Brain pericyte (primary cell): ENCODE measurements around the gene AKAP8L.

Source experiments
- DNase-seq: peaks from one replicate; pipeline ENCODE4 v3.0.0-alpha.2; 2012; ENCODE audit warnings: low read depth, low spot score

Gene AKAP8L

DNA sequence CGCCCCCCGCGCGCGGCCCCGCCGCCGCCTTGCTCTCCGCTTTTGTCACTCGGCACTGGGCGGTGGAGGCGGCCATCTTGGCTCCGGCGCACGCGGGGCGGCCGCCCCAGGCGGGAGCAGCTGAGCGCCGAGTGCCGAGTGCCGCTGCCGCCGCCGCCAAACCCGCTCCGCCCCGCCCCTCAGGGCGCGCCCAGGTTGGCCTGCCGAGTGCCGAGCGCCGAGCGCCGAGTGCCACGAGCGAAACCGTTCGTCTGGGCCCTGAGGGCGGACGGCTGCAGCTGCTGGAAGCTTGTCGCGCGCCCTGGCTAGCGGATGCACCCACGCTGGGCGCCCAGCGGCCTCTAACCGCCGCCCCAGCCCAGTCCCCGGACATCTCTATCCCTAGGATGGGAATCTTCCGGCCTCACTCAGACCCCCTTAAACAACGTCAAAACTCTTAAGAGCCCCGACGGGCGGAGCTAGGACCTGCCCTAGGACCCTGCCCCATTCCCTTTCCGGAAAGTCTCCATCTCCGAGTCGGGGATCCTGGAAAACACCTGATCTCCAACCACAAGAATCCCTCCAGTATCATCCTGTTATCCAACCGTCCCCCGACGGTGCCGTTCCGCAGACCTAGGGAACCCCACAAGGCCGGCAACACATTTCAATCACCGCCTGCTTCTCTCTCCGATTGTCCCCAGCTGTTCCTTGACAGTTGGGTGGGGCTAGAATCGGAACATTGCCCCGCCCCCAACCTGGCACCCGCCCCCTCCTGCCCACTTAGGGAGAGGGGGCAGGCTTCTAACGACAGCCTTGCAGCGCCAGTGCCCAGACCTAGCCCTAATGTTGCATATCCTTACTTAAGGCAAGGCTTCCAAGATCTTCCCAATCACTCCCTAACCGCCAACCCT, 14.1 kb upstream of the AKAP8L start:
- peak; percentile 57 for DNase-seq

GRCh38 chr19:15432018-15432494, 13.3 kb upstream of the AKAP8L start:
- DNase-seq: no peak

DNA sequence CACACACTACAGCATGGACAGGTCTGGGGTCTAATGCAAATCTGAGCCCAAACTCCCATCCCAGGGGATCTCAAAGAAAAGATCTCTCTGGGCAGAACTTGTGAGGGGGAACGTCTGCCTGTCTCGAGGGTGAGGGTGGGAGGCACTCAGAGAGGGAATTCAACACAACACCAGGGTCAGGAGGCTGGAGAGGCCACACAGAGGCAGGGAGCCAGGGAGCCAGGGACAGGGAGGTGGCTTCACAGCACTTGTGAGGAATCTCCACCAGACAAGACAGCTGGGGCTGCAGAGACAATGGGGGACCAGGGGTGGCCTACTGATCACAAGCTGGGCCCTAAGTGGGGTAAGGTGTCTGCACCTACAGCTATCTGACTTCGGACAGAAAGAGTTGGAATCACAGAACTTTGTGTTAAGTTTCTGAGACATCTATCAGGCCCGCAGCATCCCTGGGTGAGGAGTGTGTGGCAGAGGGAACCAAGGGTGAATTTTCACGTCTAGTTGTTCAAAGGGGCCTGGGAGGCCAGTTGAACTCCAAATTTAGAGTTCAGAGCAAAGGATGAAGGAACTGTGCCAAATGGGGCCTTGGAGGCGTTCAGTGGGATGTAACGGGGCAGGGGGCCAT, 12.7 kb upstream of the AKAP8L start:
- DNase-seq: no peak

DNA sequence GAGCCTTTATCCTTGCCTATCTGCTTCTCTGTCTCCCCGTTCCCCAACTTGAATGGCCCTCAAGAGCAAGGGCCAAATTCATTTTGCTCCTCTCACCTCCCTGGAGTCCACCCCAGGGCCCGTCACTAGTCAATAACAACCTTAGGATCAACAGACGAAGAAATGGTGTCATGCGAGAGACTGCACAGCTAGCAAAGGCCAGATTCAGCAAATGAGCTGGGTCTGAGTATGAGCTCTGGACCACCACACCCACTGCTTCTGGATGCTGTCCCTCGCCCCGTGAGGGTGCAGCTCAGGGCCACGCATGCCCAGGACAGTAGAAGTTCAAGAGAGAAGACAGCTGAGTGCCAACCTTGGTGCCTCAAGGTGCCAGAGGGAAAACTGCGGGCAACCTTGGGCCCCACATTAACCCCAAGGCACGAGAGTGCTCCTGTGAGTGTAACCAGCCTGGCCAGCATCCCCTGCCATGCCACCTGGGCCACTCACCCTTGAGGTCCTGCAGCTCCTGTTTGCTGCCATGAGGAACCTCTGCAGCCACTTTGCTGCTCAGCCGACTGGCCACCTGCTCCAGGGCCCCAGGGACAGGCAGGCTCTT, 11.8 kb upstream of the AKAP8L start:
- no peak for DNase-seq

- no peak for DNase-seq
Observed at GRCh38 chr19:15429825-15430467, 11.2 kb upstream of the AKAP8L start.

GRCh38 chr19:15428956-15429824, 10.4 kb upstream of the AKAP8L start:
- no peak for DNase-seq

- DNase-seq: no peak
Observed at GRCh38 chr19:15427991-15428471, 9.2 kb upstream of the AKAP8L start.

- no peak for DNase-seq
Observed at GRCh38 chr19:15427350-15427700, 8.5 kb upstream of the AKAP8L start.

DNA sequence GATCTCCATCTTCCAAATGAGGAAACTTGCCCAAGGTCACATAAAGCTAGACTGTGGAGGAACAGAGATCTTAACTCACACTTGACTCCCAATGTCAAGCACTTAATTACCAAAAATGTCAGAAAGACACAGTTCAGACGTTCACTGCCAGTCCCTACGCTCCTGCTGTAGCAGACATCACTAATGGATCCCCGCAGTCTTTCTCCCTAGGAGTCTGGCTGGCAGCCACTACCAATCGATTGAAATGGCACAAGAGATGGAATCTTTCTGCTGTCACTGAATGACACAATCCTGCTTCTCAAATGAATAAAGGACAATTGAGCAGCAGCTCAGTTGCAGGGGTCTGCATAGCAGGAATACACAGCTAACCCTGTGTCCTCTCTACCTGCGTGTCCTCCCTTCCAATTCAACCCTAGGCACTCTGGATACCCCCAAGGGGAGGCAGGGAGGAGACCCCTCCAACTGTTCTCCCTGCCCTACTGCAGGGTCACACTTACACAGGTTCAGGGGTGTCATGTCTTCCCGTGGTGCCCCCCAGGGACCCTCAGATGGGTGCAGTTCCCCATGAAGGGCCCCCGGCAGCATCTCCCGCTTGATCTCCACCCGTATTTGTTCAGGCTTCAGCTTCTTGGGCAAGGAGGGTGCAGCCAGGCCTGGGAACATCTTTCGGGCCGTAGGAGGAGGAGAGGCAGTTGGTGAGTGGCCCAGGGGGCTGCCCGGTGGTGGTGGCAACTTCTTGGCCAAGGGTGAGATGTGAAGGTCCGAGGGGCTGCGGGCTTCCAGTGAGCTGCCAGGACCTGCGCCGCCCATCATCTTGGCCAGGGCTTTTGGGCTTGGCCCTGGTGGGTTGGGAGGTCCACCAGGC, 7.9 kb upstream of the AKAP8L start:
- no peak for DNase-seq

DNA sequence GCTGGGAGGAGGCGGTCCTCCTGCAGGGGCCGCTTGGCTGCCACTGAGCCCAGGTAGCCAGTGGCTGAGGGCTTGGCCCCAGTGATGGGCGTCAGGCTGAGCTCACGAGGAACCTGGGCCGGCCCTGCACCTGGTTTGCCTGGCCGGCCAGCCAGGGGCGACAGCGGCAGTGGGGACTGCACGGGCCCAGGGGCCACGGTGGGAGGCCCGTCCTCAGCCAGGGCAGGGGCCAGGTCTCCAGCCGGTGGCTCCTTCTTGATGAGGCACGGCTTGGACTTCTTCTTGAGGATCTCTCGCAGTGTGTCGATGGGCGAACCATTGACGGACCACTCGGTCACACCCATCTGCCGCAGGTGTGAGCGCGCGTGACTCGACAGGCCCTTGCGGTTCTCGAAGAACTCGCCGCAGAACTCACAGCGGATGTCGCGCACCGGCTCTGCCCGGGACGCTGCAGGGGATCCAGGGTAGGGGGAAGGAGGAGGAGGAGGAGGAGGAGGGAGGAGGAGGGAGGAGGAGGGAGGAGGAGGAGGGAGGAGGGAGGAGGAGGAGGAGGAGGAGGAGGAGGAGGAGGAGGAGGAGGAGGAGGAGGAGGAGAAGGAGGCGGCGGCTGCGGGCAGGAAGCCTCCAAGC, 6.6 kb upstream of the AKAP8L start:
- no peak for DNase-seq

GRCh38 chr19:15424692-15425272, 6.0 kb upstream of the AKAP8L start:
- DNase-seq: no peak

- DNase-seq: no peak
Observed at GRCh38 chr19:15424121-15424520, 5.3 kb upstream of the AKAP8L start.

GRCh38 chr19:15423130-15423529, 4.3 kb upstream of the AKAP8L start:
- DNase-seq: no peak

GRCh38 chr19:15422296-15423075, 3.7 kb upstream of the AKAP8L start:
- no peak for DNase-seq

GRCh38 chr19:15421721-15422260, 3.0 kb upstream of the AKAP8L start:
- no peak for DNase-seq

- no peak for DNase-seq
Observed at GRCh38 chr19:15421136-15421695, 2.4 kb upstream of the AKAP8L start.

DNA sequence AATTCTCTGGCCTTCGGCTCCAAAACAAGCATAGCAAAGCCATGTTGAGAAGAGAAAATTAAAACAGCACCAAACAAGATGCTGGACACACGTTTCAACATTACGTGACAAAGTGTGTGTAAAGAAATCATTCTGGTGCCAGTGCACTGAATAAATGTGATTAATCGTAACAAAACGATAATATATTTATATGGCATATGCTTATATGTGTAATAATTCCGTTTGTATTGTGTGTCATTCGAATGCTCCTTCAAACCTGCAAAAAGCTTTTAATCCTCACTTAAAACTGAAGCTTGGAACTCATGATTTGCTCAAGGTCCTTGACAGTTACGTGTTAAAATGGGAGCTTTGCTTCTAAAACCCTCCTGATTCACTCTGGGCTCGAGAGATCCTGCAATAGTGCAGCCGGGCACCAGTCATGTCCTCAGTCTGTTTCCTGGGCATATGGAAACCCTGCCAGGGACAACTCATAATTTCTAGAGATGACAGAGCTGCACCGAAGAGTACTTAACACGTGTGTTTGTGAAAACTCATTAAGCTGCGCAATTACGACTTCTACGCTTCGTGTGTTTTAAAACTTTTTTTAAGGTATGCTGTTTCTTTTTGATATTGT, 731 bp upstream of the AKAP8L start:
- DNase-seq: no peak

DNA sequence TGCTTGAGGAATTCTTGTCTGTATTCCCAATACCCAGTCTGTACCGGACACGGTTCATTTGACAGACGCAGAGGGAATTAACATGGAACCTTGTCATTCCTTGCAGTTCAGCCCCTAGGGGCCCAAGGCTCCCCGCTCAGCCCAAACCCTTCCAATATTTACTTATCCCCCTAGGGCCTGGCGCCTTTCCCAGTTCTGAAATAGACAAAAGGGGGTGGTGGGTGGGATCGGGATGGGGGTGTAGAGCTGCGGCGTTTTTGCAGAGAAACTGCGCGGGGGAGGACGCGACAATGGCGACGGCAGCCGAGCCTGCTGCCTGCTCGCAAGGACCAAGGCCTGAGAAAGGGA, 583 bp downstream of the AKAP8L start:
- no peak for DNase-seq
